GM04503 (cell line): ENCODE data around the gene AP1S2.
A peak's percentile ranks its signal among the peaks of the same experiment; 100 is the strongest.
"Not testable (repeated sequence)": the region's sequence is repeated elsewhere in the genome, so short reads cannot be mapped to it uniquely, and the experiment has no call there.

Experiments
- DNase-seq: peaks from one replicate; pipeline ENCODE4 v3.0.0-alpha.2; 2012; ENCODE audit warnings: low read depth

The AP1S2 gene

GRCh38 chrX:15854712-15855567 is at the start of gene AP1S2:
TSS of gene AP1S2 (minus strand) at chrX:15854813. CDS start at chrX:15852524, 2,289 bp downstream.
- peak; percentile 71 for DNase-seq

GRCh38 chrX:15903186-15903681 is 48.6 kb upstream of the AP1S2 start:
- DNase-seq = no peak

GRCh38 chrX:15895334-15895733 is 40.7 kb upstream of the AP1S2 start:
- DNase-seq = no peak

- no peak for DNase-seq
Observed at GRCh38 chrX:15894724-15895123, 40.1 kb upstream of the AP1S2 start.

GRCh38 chrX:15890463-15890862 is 35.9 kb upstream of the AP1S2 start:
- no peak for DNase-seq

- no peak for DNase-seq
Observed at GRCh38 chrX:15888062-15888461, 33.4 kb upstream of the AP1S2 start.

- DNase-seq = no peak
Observed at GRCh38 chrX:15883540-15883863, 28.9 kb upstream of the AP1S2 start.

- peak; percentile 14 for DNase-seq
Observed at GRCh38 chrX:15882704-15883539, 28.3 kb upstream of the AP1S2 start.

- DNase-seq = no peak
Observed at GRCh38 chrX:15881381-15881897, 26.8 kb upstream of the AP1S2 start.

GRCh38 chrX:15877914-15878313 is 23.3 kb upstream of the AP1S2 start:
- DNase-seq = not testable (repeated sequence)

GRCh38 chrX:15877380-15877779 is 22.8 kb upstream of the AP1S2 start:
- peak; percentile 21 for DNase-seq

- DNase-seq = no peak
Observed at GRCh38 chrX:15874672-15875071, 20.1 kb upstream of the AP1S2 start.

GRCh38 chrX:15873566-15873965 is 19.0 kb upstream of the AP1S2 start:
- no peak for DNase-seq

GRCh38 chrX:15870310-15870709 is 15.7 kb upstream of the AP1S2 start:
- DNase-seq = no peak

GRCh38 chrX:15869695-15870094 is 15.1 kb upstream of the AP1S2 start:
- no peak for DNase-seq

- DNase-seq = no peak
Observed at GRCh38 chrX:15866147-15866546, 11.5 kb upstream of the AP1S2 start.

GRCh38 chrX:15864629-15865028 is 10.0 kb upstream of the AP1S2 start:
- no peak for DNase-seq

GRCh38 chrX:15864023-15864422 is 9.4 kb upstream of the AP1S2 start:
- DNase-seq = no peak

- DNase-seq = no peak
Observed at GRCh38 chrX:15860921-15861320, 6.3 kb upstream of the AP1S2 start.

GRCh38 chrX:15858051-15858450 is 3.4 kb upstream of the AP1S2 start:
- DNase-seq = no peak

GRCh38 chrX:15856636-15857035 is 2.0 kb upstream of the AP1S2 start:
- DNase-seq = no peak

GRCh38 chrX:15856222-15856587 is 1.6 kb upstream of the AP1S2 start:
- no peak for DNase-seq
